GM19035 (cell line): ENCODE data around the gene LRRFIP2.
"Not testable (repeated sequence)": the region's sequence is repeated elsewhere in the genome, so short reads cannot be mapped to it uniquely, and the experiment has no call there.

Experiments
- ATAC-seq: cut with Tn5 transposase; IDR thresholded peaks from one replicate; pipeline ENCODE4 v1.9.1; 2021; ENCODE audit not compliant: unreplicated experiment

Gene LRRFIP2, protein sequence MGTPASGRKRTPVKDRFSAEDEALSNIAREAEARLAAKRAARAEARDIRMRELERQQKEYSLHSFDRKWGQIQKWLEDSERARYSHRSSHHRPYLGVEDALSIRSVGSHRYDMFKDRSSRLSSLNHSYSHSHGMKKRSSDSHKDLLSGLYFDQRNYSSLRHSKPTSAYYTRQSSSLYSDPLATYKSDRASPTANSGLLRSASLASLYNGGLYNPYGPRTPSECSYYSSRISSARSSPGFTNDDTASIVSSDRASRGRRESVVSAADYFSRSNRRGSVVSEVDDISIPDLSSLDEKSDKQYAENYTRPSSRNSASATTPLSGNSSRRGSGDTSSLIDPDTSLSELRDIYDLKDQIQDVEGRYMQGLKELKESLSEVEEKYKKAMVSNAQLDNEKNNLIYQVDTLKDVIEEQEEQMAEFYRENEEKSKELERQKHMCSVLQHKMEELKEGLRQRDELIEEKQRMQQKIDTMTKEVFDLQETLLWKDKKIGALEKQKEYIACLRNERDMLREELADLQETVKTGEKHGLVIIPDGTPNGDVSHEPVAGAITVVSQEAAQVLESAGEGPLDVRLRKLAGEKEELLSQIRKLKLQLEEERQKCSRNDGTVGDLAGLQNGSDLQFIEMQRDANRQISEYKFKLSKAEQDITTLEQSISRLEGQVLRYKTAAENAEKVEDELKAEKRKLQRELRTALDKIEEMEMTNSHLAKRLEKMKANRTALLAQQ

DNA sequence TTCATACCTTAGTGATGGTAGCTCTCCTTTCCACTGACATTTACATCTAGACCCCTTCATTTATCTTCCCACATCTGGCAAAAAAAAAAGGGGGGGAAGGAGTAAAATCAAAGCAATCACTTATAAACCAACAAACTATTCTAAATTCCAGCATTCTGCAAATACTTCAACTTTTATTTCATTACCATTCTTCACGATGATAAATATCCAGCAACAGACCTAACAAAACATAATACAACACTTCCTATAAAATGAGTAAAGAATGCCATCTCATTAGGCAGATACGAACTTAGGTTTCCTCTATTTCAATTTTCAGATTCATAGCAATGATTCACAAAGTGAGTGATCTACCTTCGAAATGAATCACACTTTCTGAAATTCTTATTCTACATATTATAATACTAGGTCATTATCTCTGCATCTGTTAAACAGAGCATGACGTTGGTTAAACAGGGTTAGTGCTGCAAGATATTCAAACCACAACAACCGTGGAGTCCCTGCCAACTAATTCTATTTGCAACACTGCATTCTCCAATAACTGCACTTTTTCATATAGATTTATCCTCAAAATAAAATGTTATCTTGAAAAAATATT is at the start of gene LRRFIP2:
TSS of gene LRRFIP2 (minus strand) at position 51 of the 595 bp plus-strand sequence. CDS start 25,599 bp downstream, outside the sequence.
- no peak for ATAC-seq

DNA sequence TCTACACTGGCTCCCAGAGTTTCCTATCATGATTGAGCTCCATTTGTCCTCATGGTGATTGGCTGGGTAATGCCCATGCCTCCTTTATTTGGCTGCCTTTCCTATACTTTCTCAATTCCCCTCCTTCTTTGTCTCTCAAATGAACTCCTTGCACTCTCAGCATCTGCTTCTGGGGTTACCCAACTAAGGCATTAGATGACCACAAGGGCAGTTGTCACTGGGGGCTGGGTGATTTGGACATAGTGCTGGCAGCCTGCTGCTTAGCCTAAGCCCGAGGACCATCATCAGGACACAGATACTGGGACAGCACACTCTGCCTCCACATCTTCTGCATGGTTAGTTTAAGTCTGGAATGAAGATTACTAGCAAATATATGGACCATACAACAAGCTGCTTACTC is 49.2 kb upstream of the LRRFIP2 start:
- ATAC-seq = no peak

- ATAC-seq = no peak
These were observed 48.8 kb upstream of the LRRFIP2 start for GRCh38 chr3:37223141-37223558.

- not testable (repeated sequence) for ATAC-seq
These were observed 48.2 kb upstream of the LRRFIP2 start for GRCh38 chr3:37222542-37222941.

GRCh38 chr3:37221407-37221806 is 47.0 kb upstream of the LRRFIP2 start:
- no peak for ATAC-seq

- no peak for ATAC-seq
These were observed 44.9 kb upstream of the LRRFIP2 start for GRCh38 chr3:37219266-37219665.

DNA sequence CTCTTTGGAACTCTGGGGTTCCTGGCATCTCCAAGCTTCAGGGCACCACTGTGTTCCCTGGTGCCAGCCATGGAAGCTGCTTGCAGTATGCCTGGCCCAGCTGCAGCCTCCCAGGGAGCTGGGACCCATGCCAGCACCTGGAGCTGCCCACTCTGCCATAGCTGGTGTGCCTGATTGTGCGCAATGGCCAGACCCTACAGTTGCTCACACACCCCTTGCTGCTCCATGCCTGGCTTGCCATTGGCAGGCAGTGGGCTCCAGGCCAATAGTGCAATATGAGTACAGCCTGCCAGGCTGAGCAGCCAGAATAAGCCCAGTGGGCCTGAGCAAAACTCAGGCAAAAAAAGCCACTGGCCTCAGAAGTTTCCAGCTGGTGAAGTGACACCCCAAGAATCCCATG is 43.8 kb upstream of the LRRFIP2 start:
- ATAC-seq = no peak

DNA sequence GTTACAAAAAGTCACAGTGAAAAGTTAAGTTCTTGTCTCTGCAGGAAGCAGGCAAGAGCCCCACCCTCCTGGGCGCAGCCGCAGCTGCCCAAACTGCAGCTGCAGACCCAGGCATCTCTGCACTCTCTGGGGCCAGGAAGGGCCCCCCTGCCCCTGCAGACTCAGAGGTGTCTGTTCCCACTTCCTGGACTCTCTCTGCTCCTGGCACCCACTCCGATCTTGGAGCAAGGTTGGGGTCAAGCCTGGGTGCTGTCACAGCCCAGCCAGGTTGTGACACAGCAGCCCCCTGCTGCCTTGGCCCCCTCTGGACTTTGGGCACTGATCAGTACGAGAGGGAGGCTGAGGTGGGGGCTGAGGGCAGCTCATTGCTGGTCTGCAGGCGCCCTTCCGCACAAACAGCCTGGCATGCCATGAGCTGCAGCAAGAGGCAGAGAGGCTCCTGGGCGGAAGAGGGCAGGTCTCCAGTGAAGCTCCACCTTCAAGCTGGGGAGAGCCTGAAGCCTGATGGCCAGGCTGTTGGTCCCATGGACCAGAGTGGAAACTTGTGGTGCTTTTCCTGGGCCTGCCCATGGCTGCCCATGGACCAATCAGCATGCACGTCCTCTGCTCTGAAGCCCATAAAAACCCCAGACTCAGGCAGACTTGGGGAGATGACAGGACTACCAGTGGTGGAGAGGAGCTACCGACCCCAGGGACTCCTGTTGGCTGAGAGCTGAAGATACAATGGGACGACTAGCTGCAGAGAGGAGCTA is 42.9 kb upstream of the LRRFIP2 start:
- no peak for ATAC-seq

GRCh38 chr3:37216597-37217097 is 42.3 kb upstream of the LRRFIP2 start:
- ATAC-seq = no peak

GRCh38 chr3:37214076-37214475 is 39.7 kb upstream of the LRRFIP2 start:
- ATAC-seq = no peak

DNA sequence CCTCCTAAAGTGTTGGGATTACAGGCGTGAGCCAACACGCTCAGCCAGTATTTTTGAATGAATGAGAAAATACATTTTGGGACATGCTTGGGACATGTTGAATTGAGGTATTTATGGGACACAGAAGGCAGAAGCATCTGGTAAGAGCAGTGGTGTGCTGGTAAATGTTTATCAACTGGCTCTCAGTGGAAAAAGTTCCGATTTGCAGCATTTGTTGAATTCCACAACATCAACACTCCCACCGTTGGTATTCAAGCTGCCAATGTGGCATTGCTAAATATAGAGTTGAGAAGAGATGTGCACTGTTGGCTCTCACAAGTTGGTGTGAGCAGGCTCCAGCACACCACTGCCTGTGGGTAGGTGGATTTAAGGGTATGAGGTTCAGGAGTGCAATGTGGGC is 35.8 kb upstream of the LRRFIP2 start:
- no peak for ATAC-seq

DNA sequence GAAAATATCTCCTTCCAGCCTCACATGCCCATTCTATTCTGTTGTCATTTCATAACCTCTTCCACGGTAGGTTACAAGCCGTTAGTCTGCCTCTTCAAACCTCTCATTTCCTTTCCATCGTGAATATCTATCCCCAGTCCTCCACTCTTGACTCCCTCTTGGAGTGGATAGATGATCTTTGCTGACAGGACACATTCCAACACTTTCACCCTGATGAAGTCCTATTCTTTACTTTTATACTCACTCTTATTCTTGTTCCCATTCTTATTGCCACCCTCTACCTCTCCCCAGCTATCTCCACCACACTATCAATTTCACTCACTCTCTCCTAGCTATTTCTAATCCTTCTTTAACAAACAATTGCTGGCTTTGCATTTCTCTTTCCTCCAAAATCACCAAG is 34.2 kb upstream of the LRRFIP2 start:
- ATAC-seq = not testable (repeated sequence)

DNA sequence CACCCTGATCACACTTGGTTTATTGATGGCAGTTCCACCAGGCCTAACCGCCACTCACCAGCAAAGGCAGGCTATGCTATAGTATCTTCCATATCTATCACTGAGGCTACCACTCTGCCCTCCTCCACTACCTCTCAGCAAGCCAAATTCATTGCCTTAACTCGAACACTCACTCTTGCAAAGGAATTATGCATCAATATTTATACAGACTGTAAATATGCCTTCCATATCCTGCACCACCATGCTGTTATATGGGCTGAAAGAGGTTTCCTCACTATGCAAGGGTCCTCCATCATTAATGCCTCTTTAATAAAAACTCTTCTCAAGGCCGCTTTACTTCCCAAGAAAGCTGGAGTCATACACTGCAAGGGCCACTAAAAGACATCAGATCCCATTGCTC is 33.6 kb upstream of the LRRFIP2 start:
- ATAC-seq = not testable (repeated sequence)

DNA sequence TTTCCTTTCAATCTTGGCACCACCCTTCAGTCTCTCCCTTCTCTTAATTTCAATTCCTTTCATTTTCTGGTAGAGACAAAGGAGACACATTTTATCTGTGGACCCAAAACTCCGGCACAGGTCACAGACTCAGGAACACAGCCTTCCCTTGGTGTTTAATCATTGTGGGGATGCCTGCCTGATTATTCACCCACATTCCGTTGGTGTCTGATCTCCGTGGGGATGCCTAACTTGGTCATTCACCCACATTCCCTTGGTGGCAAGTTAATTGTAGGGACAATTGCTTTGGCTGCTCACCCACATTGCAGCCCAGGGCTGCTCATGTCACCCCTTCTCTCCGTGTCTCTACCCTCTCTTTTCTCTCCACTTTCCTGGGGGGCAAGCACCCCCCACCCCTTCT is 31.7 kb upstream of the LRRFIP2 start:
- not testable (repeated sequence) for ATAC-seq

DNA sequence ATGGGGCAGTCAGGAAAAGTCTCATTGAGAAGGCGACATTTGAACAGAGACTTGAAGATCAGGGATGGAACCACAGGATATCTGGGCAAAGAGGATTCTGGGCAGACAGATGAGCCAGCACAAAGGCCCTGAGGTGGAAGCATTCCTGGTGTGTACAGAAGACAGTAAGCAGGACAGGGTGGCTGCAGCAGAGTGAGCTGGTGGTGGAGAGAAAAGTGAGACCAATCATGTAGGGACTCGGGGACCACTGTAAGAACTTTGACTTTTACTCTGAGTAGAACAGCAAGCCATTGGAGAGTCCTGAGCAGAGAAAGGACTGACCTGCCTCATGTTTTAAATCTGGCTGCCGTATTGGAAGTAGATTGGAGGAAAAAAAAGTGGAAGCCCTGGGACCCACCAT is 29.9 kb upstream of the LRRFIP2 start:
- ATAC-seq = no peak

DNA sequence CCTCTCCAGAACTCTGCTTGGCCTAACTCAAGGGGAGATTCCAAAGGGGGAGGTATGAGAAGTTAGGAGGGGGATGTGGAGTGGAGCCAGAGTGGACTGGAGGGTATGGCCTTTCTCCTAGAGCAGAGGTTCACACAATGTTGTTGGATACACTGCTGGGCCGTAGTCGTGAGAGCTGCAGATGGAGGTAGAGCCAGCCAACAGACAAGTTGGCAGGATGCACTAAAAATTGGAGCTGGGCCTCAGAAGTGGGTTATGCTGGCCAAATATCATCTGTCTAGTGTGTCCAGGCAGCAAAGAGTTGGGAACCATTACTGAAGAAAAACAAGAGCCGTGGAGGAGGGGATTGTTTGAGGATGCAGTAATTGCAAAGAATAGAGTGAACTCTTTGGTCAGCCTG is 27.7 kb upstream of the LRRFIP2 start:
- no peak for ATAC-seq

DNA sequence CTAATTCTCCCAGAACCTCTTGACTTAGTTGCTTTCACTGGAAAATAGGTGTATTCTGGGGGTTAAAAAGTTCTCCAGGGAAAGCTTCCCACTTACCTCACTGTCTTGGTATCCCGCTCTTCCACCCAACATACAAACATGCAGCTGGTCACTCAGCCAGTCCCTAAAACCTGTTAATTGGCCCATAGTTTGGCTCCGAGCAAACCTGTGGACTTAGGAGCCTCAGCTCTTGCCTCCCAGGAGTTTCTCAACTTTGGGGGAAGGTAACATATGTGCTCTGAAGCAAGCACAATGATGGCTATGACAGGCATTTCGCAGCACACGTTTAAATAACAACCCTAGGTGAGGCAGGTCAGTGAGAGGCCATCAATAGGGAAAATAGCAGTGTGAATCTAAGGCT is 25.8 kb upstream of the LRRFIP2 start:
- no peak for ATAC-seq

GRCh38 chr3:37198996-37199395 is 24.6 kb upstream of the LRRFIP2 start:
- no peak for ATAC-seq

DNA sequence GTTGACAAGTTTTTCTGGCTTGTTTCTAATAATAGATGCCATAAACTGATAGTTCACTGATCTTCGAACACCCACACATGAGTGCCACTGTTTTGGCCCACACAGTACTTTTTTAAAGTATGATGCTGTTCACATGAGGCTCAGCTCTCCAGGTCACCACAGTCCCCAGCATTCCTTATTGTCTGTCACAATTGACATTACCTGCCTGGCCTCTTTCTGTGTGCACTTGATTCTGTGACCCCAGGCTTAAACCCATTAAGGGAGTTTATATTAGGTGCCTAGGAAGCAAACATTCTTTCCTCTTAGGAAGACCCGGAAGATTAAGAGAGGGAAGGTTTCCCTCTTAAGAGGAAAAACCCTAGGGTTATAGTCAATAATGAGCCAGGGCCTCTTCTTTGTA is 24.2 kb upstream of the LRRFIP2 start:
- no peak for ATAC-seq

DNA sequence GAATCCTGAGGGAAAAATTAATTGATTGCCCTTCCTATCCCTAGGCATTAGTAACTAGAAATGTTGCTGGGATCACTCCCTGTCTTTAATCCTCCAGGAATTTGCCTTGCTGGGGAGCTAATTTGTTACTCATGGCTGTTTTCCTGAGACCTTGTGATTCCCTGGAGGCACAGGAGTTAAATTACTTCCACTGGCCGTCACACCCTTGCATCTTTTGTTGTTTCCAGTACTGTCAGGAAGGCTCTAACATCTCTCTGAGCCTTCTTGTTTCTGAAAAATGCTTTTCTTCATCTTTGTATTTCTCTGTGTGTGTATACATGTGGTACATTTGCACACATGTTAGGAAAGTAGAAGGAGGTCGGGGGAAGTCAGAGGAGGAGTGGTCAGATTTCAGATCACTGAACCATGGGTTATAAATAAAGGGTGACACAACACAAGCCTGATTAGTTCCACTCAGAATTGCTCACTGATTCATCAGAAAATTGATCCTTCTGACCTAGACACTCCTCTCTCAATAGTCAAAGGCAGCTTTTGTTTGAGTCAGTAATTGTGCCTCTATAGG is 23.5 kb upstream of the LRRFIP2 start:
- ATAC-seq = no peak

- ATAC-seq = no peak
These were observed 20.2 kb upstream of the LRRFIP2 start for GRCh38 chr3:37194533-37194932.
